ENCODE data around the gene TSHZ2.

The TSHZ2 gene

GRCh38 chr20:53168491-53168890 is 196.3 kb downstream of the TSHZ2 start:
- no peak for DNase-seq (ENCODE audit: low read depth)

- no peak for DNase-seq (ENCODE audit: low read depth)
Measured at GRCh38 chr20:53170196-53170595, 198.0 kb downstream of the TSHZ2 start.

- no peak for DNase-seq (ENCODE audit: low read depth)
Measured at GRCh38 chr20:53171065-53171464, 198.9 kb downstream of the TSHZ2 start.

GRCh38 chr20:53174454-53174853 is 202.3 kb downstream of the TSHZ2 start:
- DNase-seq (ENCODE audit: low read depth), result no peak

- DNase-seq (ENCODE audit: low read depth), result no peak
Measured at GRCh38 chr20:53175135-53175780, 203.1 kb downstream of the TSHZ2 start.

GRCh38 chr20:53176134-53176533 is 204.0 kb downstream of the TSHZ2 start:
- DNase-seq (ENCODE audit: low read depth), result no peak

- no peak for DNase-seq (ENCODE audit: low read depth)
Measured at GRCh38 chr20:53177687-53178086, 205.5 kb downstream of the TSHZ2 start.

GRCh38 chr20:53179749-53180148 is 207.6 kb downstream of the TSHZ2 start:
- DNase-seq (ENCODE audit: low read depth), result no peak

GRCh38 chr20:53180928-53181362 is 208.8 kb downstream of the TSHZ2 start:
- DNase-seq (ENCODE audit: low read depth), result no peak

GRCh38 chr20:53181866-53182376 is 209.8 kb downstream of the TSHZ2 start:
- no peak for DNase-seq (ENCODE audit: low read depth)

GRCh38 chr20:53183181-53183580 is 211.0 kb downstream of the TSHZ2 start:
- DNase-seq (ENCODE audit: low read depth), result no peak

GRCh38 chr20:53186635-53187034 is 214.5 kb downstream of the TSHZ2 start:
- DNase-seq (ENCODE audit: low read depth), result no peak

- DNase-seq (ENCODE audit: low read depth), result no peak
Measured at GRCh38 chr20:53187392-53188068, 215.4 kb downstream of the TSHZ2 start.

GRCh38 chr20:53190225-53190624 is 218.1 kb downstream of the TSHZ2 start:
- no peak for DNase-seq (ENCODE audit: low read depth)

GRCh38 chr20:53191957-53192356 is 219.8 kb downstream of the TSHZ2 start:
- no peak for DNase-seq (ENCODE audit: low read depth)

- DNase-seq (ENCODE audit: low read depth), result no peak
Measured at GRCh38 chr20:53194306-53195290, 222.4 kb downstream of the TSHZ2 start.

GRCh38 chr20:53195876-53196610 is 223.9 kb downstream of the TSHZ2 start:
- no peak for DNase-seq (ENCODE audit: low read depth)

- DNase-seq (ENCODE audit: low read depth), result no peak
Measured at GRCh38 chr20:53201588-53201987, 229.4 kb downstream of the TSHZ2 start.

GRCh38 chr20:53202777-53203176 is 230.6 kb downstream of the TSHZ2 start:
- no peak for DNase-seq (ENCODE audit: low read depth)

- DNase-seq (ENCODE audit: low read depth), result no peak
Measured at GRCh38 chr20:53205046-53205445, 232.9 kb downstream of the TSHZ2 start.

GRCh38 chr20:53208110-53208832 is 236.1 kb downstream of the TSHZ2 start:
- no peak for DNase-seq (ENCODE audit: low read depth)

All from stimulated activated CD8-positive, alpha-beta memory T cell treated with anti-CD3 and anti-CD28 coated beads, Interleukin-15, amount 100 ng/mL, for 1 hour (primary cell).